ENCODE measurements around the gene KY. TPM values are rescaled to one million over a fixed set of nuclear protein-coding genes. Genes with fewer than 3 reads are reported as not detected.

Gene KY
- total RNA-seq, 2 donors from 2014 or later: 0.32 to 0.44 TPM

- Histone ChIP-seq H3K9ac (ENCODE audit: low read depth in 2 of 2, low read length in 2 of 2) (no peak overlapping the region), H3K27me3 (peaks cover 6% of the 10 kb centered on the region), H3K27ac (no peak overlapping the region), H3K4me3 (no peak overlapping the region), H3K36me3 (no peaks in the 10 kb centered on the region), H3K9me3 (no peaks in the 10 kb centered on the region), H3K4me1 (no peaks in the 10 kb centered on the region)
- no peak for DNase-seq
- intact Hi-C loops (cut with DNase I): no loop called here
- TF ChIP-seq CTCF (IDR thresholded peaks at IDR 0.05): no peak
These were observed 4.9 kb upstream of the KY start for GRCh38 chr3:134655706-134656105.

- DNase-seq: no peak
- no peaks in the 10 kb centered on the region for H3K36me3 ChIP-seq
- TF ChIP-seq CTCF (IDR thresholded peaks at IDR 0.05): no peak
- no peak overlapping the region for H3K9ac ChIP-seq (ENCODE audit: low read depth in 2 of 2, low read length in 2 of 2)
- intact Hi-C loops (cut with DNase I): no loop called here
- no peak overlapping the region for H3K27ac ChIP-seq
- H3K4me1 ChIP-seq: no peaks in the 10 kb centered on the region
- H3K27me3 ChIP-seq: peaks cover 12% of the 10 kb centered on the region
- H3K4me3 ChIP-seq: no peak overlapping the region
- H3K9me3 ChIP-seq: no peaks in the 10 kb centered on the region
These were observed 3.2 kb upstream of the KY start for GRCh38 chr3:134654031-134654430.

GRCh38 chr3:134652886-134653630 is 2.2 kb upstream of the KY start:
- no peak for TF ChIP-seq CTCF (IDR thresholded peaks at IDR 0.05)
- Histone ChIP-seq H3K9ac (ENCODE audit: low read depth in 2 of 2, low read length in 2 of 2) (no peak overlapping the region), H3K9me3 (no peaks in the 10 kb centered on the region), H3K27ac (no peak overlapping the region), H3K4me1 (no peaks in the 10 kb centered on the region), H3K36me3 (no peaks in the 10 kb centered on the region), H3K4me3 (no peak overlapping the region), H3K27me3 (peaks cover 12% of the 10 kb centered on the region)
- intact Hi-C loops (cut with DNase I): no loop called here
- no peak for DNase-seq

- H3K27ac ChIP-seq: no peak overlapping the region
- TF ChIP-seq CTCF (IDR thresholded peaks at IDR 0.05): no peak
These were observed 1.6 kb upstream of the KY start for GRCh38 chr3:134652409-134652831.

GRCh38 chr3:134651347-134652041 is 672 bp upstream of the KY start:
- peak overlapping the region; percentile 25 for H3K4me3 ChIP-seq
- intact Hi-C loops (cut with DNase I): no loop called here

More at GRCh38 chr3:134652409-134652831, 1.6 kb upstream of the KY start:
- DNase-seq: no peak
- no peak overlapping the region for H3K9ac ChIP-seq (ENCODE audit: low read depth in 2 of 2, low read length in 2 of 2)
- H3K27me3 ChIP-seq: peaks cover 12% of the 10 kb centered on the region
- no peaks in the 10 kb centered on the region for H3K4me1 ChIP-seq
- H3K9me3 ChIP-seq: no peaks in the 10 kb centered on the region
- intact Hi-C loops (cut with DNase I): no loop called here
- no peaks in the 10 kb centered on the region for H3K36me3 ChIP-seq
- no peak overlapping the region for H3K4me3 ChIP-seq

More at GRCh38 chr3:134651347-134652041, 672 bp upstream of the KY start:
- Histone ChIP-seq H3K27ac (no peak overlapping the region), H3K27me3 (peaks cover 12% of the 10 kb centered on the region), H3K36me3 (no peaks in the 10 kb centered on the region), H3K9me3 (no peaks in the 10 kb centered on the region), H3K4me1 (no peaks in the 10 kb centered on the region), H3K9ac (ENCODE audit: low read depth in 2 of 2, low read length in 2 of 2) (peak overlapping the region in 1 of 2 donors; percentile 50)
- DNase-seq: no peak
- no peak for TF ChIP-seq CTCF (IDR thresholded peaks at IDR 0.05)
